GM12878 (cell line): ENCODE results near the gene PLCG2. TPM values are rescaled to one million over a fixed set of nuclear protein-coding genes. Genes with fewer than 3 reads are reported as not detected.

Experiments
- ATAC-seq: fragments of 200-7000 bp; cut with Tn5 transposase; 3 replicates; pipeline ENCODE4 v1.9.1; 2020; ENCODE audit warnings: mild to moderate bottlenecking, moderate library complexity
- BruUV-seq: library from RNA; stranded (reverse); fragments of 400-500 nt; replicated peaks from 2 replicates; lab custom pipeline; 2021; lab: Mats Ljungman, UMichigan
- CTCF ChIA-PET: fragments of 300-600 bp; sonication (Branson Sonifier 250); formaldehyde crosslinking; extraction: SDS; loops from one replicate; lab custom pipeline; 2021; ENCODE audit warnings: inconsistent platforms; lab: Yijun Ruan, JAX
- POLR2A ChIA-PET: fragments of 350-600 bp; formaldehyde crosslinking; extraction: SDS; loops from one replicate; lab custom pipeline; 2021; ENCODE audit warnings: inconsistent platforms; lab: Charles Lee
- RAD21 ChIA-PET: fragments of 300-600 bp; sonication (Branson Sonifier 250); formaldehyde crosslinking; loops from one replicate; lab custom pipeline; 2023; ENCODE audit warnings: antibody characterized with exemption; ENCODE audit not compliant: unreplicated experiment; lab: Charles Lee
- SMC1A ChIA-PET: fragments of 300-600 bp; sonication (Branson Sonifier 250); formaldehyde crosslinking; loops from one replicate; lab custom pipeline; 2023; ENCODE audit not compliant: unreplicated experiment, uncharacterized antibody; lab: Charles Lee
- DNase-seq: peaks from one replicate; pipeline ENCODE4 v3.0.0-alpha.2; 2011; ENCODE audit warnings: low read depth, low spot score
- FAIRE-seq: peaks from 3 replicates; lab custom pipeline; 2011; peaks lifted over from hg19 to GRCh38; lab: Jason Lieb, UNC
- H2AFZ ChIP-seq: 2 replicates; pipeline ENCODE4 v1.6.0; 2011; ENCODE audit warnings: low read depth, low read length, control low read depth; ENCODE audit not compliant: control insufficient read depth
- H3K27ac ChIP-seq: 2 replicates; pipeline ENCODE4 v1.5.1; 2011; ENCODE audit warnings: control low read depth; ENCODE audit not compliant: control insufficient read depth, insufficient read depth
- H3K27me3 ChIP-seq, 2 experiments: replicated peaks in 1 of 2; 2 replicates each; pipeline versions ENCODE4 v1.6.0 to v1.6.1; 2011; ENCODE audit warnings: low read length in 1 of 2; ENCODE audit not compliant: control insufficient read depth in 2 of 2, insufficient read depth in 2 of 2
- H3K36me3 ChIP-seq, 2 experiments: 2 replicates each; pipeline ENCODE4 v1.5.1; 2011; ENCODE audit warnings: low read length in 1 of 2; ENCODE audit not compliant: control insufficient read depth in 2 of 2, insufficient read depth in 2 of 2
- H3K4me1 ChIP-seq: 2 replicates; pipeline ENCODE4 v1.6.1; 2011; ENCODE audit warnings: mild to moderate bottlenecking, low read length, moderate library complexity, mixed read lengths; ENCODE audit not compliant: control insufficient read depth, insufficient read depth
- H3K4me2 ChIP-seq: 2 replicates; pipeline ENCODE4 v1.6.0; 2011; ENCODE audit warnings: control low read depth; ENCODE audit not compliant: control insufficient read depth, insufficient read depth
- H3K4me3 ChIP-seq: fragments of 200-600 bp; sonication (generic); 2 replicates; pipeline ENCODE4 v1.5.1; 2016
- H3K79me2 ChIP-seq: 2 replicates; pipeline ENCODE4 v1.6.0; 2011; ENCODE audit warnings: low read length; ENCODE audit not compliant: control insufficient read depth, insufficient read depth
- H3K9ac ChIP-seq: 2 replicates; pipeline ENCODE4 v1.8.0; 2011; ENCODE audit warnings: low read length, control low read depth, mixed read lengths; ENCODE audit not compliant: control insufficient read depth, insufficient read depth
- H3K9me3 ChIP-seq: replicated peaks from 3 replicates; pipeline ENCODE4 v1.5.1; 2011; ENCODE audit warnings: mild to moderate bottlenecking, low read length; ENCODE audit not compliant: control insufficient read depth, insufficient read depth
- H4K20me1 ChIP-seq: 2 replicates; pipeline ENCODE4 v1.6.0; 2011; ENCODE audit not compliant: control insufficient read depth, insufficient read depth
- ATF2 ChIP-seq: IDR thresholded peaks from 2 replicates; pipeline ENCODE4 v1.6.1; 2012; ENCODE audit warnings: low read length, inconsistent platforms
- ATF3 ChIP-seq: IDR thresholded peaks from 2 replicates; pipeline ENCODE4 v1.6.1; 2011; ENCODE audit warnings: low read depth, mild to moderate bottlenecking, low read length, moderate library complexity, borderline replicate concordance; ENCODE audit errors: extremely low read depth
- CTCF ChIP-seq, 3 experiments: IDR thresholded peaks in 2 of 3; conservative IDR thresholded peaks in 1 of 3; 2 replicates each; pipeline ENCODE4 v1.5.1; 2011; ENCODE audit warnings: low read depth in 3 of 3, low read length in 3 of 3, mild to moderate bottlenecking in 3 of 3, control low read depth in 2 of 3, moderate library complexity in 2 of 3, inconsistent platforms in 1 of 3, mixed read lengths in 1 of 3; ENCODE audit not compliant: control insufficient read depth in 2 of 3, insufficient read depth in 1 of 3; ENCODE audit errors: extremely low read depth in 1 of 3
- CUX1 ChIP-seq: IDR thresholded peaks from 2 replicates; pipeline ENCODE4 v1.6.1; 2012; ENCODE audit warnings: improper control_type of control experiment, low read depth, low read length; ENCODE audit not compliant: insufficient replicate concordance
- EGR1 ChIP-seq, 2 experiments: IDR thresholded peaks; 1 replicate in 1 of 2; 2 replicates in 1 of 2; pipeline ENCODE4 v1.6.1; 2011 to 2012; ENCODE audit warnings: low read depth in 2 of 2, low read length in 2 of 2, borderline replicate concordance in 1 of 2, mild to moderate bottlenecking in 1 of 2, moderate library complexity in 1 of 2
- IKZF2 ChIP-seq, 2 experiments: fragments of 450-650 bp; IDR thresholded peaks; 2 replicates each; pipeline ENCODE4 v1.6.1; 2017; ENCODE audit warnings: mild to moderate bottlenecking in 2 of 2, moderate library complexity in 2 of 2
- JUNB ChIP-seq: IDR thresholded peaks from 2 replicates; pipeline ENCODE4 v1.6.1; 2016; ENCODE audit warnings: antibody characterized with exemption, mild to moderate bottlenecking
- LARP7 ChIP-seq: fragments of 450-650 bp; IDR thresholded peaks from 2 replicates; pipeline ENCODE4 v1.6.1; 2017; ENCODE audit warnings: mild to moderate bottlenecking
- MAX ChIP-seq: IDR thresholded peaks from 2 replicates; pipeline ENCODE4 v1.6.1; 2012; ENCODE audit warnings: low read depth, low read length, improper control_type of control experiment
- NRF1 ChIP-seq: conservative IDR thresholded peaks from 2 replicates; pipeline ENCODE4 v1.6.1; 2011; ENCODE audit warnings: mild to moderate bottlenecking, low read depth, low read length, improper control_type of control experiment
- POU2F2 ChIP-seq: IDR thresholded peaks from 3 replicates; pipeline ENCODE4 v1.6.1; 2011; ENCODE audit warnings: low read depth, mild to moderate bottlenecking, low read length, borderline replicate concordance
- SPI1 ChIP-seq: IDR thresholded peaks from 2 replicates; pipeline ENCODE4 v1.6.1; 2011; ENCODE audit warnings: low read depth, mild to moderate bottlenecking, low read length, moderate library complexity, borderline replicate concordance; ENCODE audit not compliant: insufficient read depth
- TAF1 ChIP-seq: IDR thresholded peaks from 2 replicates; pipeline ENCODE4 v1.6.1; 2011; ENCODE audit warnings: mild to moderate bottlenecking, low read depth, low read length, borderline replicate concordance
- TCF12 ChIP-seq: IDR thresholded peaks from 2 replicates; pipeline ENCODE4 v1.6.1; 2011; ENCODE audit warnings: low read depth, mild to moderate bottlenecking, low read length
- WGBS: methylation state at CpG from one replicate; pipeline ENCODE4 v1.1.6; 2016; ENCODE audit warnings: low lambda C conversion rate; ENCODE audit not compliant: insufficient replicate concordance, insufficient coverage; ENCODE audit errors: missing lambda C conversion rate; 5-methylcytosine and 5-hydroxymethylcytosine counted together
- in situ Hi-C: fragments of 300-500 bp; cut with MboI; formaldehyde crosslinking; loops from 9 replicates; pipeline ENCODE4 v1.14.3; 2018; ENCODE audit warnings: mixed read lengths
- intact Hi-C: fragments of 100-400 bp; cut with micrococcal nuclease; formaldehyde crosslinking; loops from one replicate; pipeline ENCODE4 v1.14.2; 2022; ENCODE audit not compliant: unreplicated experiment
- polyA plus RNA-seq, 11 experiments: library from polyadenylated mRNA; depleted of rRNA in 4 of 11; unstranded in 6 of 11; stranded (reverse) in 5 of 11; fragments of >200 nt; fragmentation: Nextera tagmentation in 4 of 11; fragmentation: Illumina TruSeq in 1 of 11; extraction: Ambion mirVana in 4 of 11; extraction: Trizol in 1 of 11; gene quantifications; 1 replicate in 1 of 11; 2 replicates in 10 of 11; pipeline versions ENCODE4 v1.2.1 to v1.2.3, GENCODE V29; 2011 to 2016; ENCODE audit warnings: inconsistent platforms in 2 of 11, missing spikeins in 2 of 11, low read depth in 1 of 11
- total RNA-seq, 4 experiments: library from RNA; depleted of rRNA in 3 of 4; stranded (reverse); fragments of >200 nt in 3 of 4; fragmentation: Illumina TruSeq in 1 of 4; extraction: Trizol in 1 of 4; gene quantifications; 2 replicates each; pipeline versions ENCODE4 v1.2.1 to v1.2.3, GENCODE V29; 2013 to 2021

PLCG2 gene
- total and polyA plus RNA-seq, 10 of the 15 experiments (the other 5 are each of a cell fraction or from before 2014, with no cell fraction given), result 47.6 to 256 (median 149) TPM

- BruUV-seq, result no TSS peak
- Histone ChIP-seq H3K9ac (no peak overlapping the region), H3K36me3 (no peaks in the 10 kb centered on the region; a peak in 1 of 4 replicates), H3K9me3 (no peaks in the 10 kb centered on the region), H3K4me2 (no peak overlapping the region), H3K4me3 (no peak overlapping the region), H3K79me2 (no peaks in the 10 kb centered on the region), H3K27ac (no peak overlapping the region), H2AFZ (no peak overlapping the region), H3K27me3 (no peaks in the 10 kb centered on the region), H4K20me1 (no peaks in the 10 kb centered on the region), H3K4me1 (peaks cover 12% of the 10 kb centered on the region)
- no peak for DNase-seq
- intact Hi-C loops, result no loop called here
- FAIRE-seq, result no peak
- ChIA-PET SMC1A (interaction anchor here (1.1 to 2.8 kb wide), 5 partner anchors 9 to 128 kb away, joined by 3 to 11 read pairs (median 4); no protein-coding TSS in a partner anchor), RAD21 (interaction anchor here (1.1 kb wide), 1 partner anchor 13 kb away, joined by 4 read pairs; no protein-coding TSS in a partner anchor), POLR2A (interaction anchor here (0.5 to 1.0 kb wide), 3 partner anchors 9 to 16 kb away, joined by 4 to 5 read pairs (median 4); no protein-coding TSS in a partner anchor), CTCF (no interaction called here)
- ATAC-seq, result peak; percentile 62
- in situ Hi-C loops, result no loop called here
- WGBS, result 0% methylated on average over 2 of the region's 2 CpGs
- TF ChIP-seq MAX, result no peak
- TF ChIP-seq JUNB, result peak; percentile 40
- peak; percentile 83 for TF ChIP-seq SPI1
- no peak for TF ChIP-seq LARP7
- no peak for TF ChIP-seq TAF1
- TF ChIP-seq EGR1 (IDR thresholded peaks at IDR 0.05; ENCODE audit: borderline replicate concordance in 1 of 2, low read depth in 2 of 2, low read length in 2 of 2), result no peak
- TF ChIP-seq TCF12, result peak; percentile 71
- TF ChIP-seq CUX1, result no peak
- no peak for TF ChIP-seq NRF1
- TF ChIP-seq ATF3, result no peak
- no peak for TF ChIP-seq POU2F2
- TF ChIP-seq ATF2, result 0 out of 2 replicates have a peak, but pooled peaks have one; percentile 14
- TF ChIP-seq IKZF2 (IDR thresholded peaks at IDR 0.05), result 0 out of 4 replicates have a peak, but pooled peaks of 1 of the 2 experiments have one; percentile 20
- no peak for TF ChIP-seq CTCF (IDR thresholded peaks at IDR 0.05 in 2 of 3, conservative IDR thresholded peaks at IDR 0.05 in 1 of 3; ENCODE audit: control insufficient read depth in 2 of 3, extremely low read depth in 1 of 3, insufficient read depth in 1 of 3, low read depth in 3 of 3, low read length in 3 of 3)
Measured at GRCh38 chr16:81758376-81758775, 20.7 kb upstream of the PLCG2 start.
